ENCODE data around the gene ACSF2. TPM values are rescaled to one million over a fixed set of nuclear protein-coding genes. Genes with fewer than 3 reads are reported as not detected.

The ACSF2 gene
- total and polyA plus RNA-seq, 2 of the 13 experiments (the other 11 are each of a cell fraction or from before 2014, with no cell fraction given) = 87.3 to 109 TPM

GRCh38 chr17:50440172-50440837 lies 14.3 kb downstream of the ACSF2 start (continued):
- 0 out of 2 replicates have a peak, but pooled peaks have one; percentile 45 for TF ChIP-seq IRF2 (CRISPR knock-in tag; IDR thresholded peaks at IDR 0.05)
- TF ChIP-seq SRY (CRISPR knock-in tag; IDR thresholded peaks at IDR 0.05) = no peak
- TF ChIP-seq YEATS4 (CRISPR knock-in tag; IDR thresholded peaks at IDR 0.05; ENCODE audit: borderline replicate concordance) = 0 out of 2 replicates have a peak, but pooled peaks have one; percentile 28
- peak; percentile 77 for TF ChIP-seq GATAD2A (CRISPR knock-in tag; IDR thresholded peaks at IDR 0.05)
- no peak for TF ChIP-seq KLF6 (CRISPR knock-in tag; IDR thresholded peaks at IDR 0.05)
- TF ChIP-seq GPN1 (CRISPR knock-in tag; IDR thresholded peaks at IDR 0.05; ENCODE audit: borderline replicate concordance) = no peak
- TF ChIP-seq DBP (CRISPR knock-in tag; IDR thresholded peaks at IDR 0.05; ENCODE audit: not compliant biosample characterization) = no peak
- TF ChIP-seq ZNF326 (CRISPR knock-in tag; IDR thresholded peaks at IDR 0.05; ENCODE audit: borderline replicate concordance) = no peak
- peak; percentile 80 for TF ChIP-seq HNF4G (IDR thresholded peaks at IDR 0.05; ENCODE audit: borderline replicate concordance, low read depth, low read length)
- peak; percentile 67 for TF ChIP-seq HNF4G (CRISPR knock-in tag; IDR thresholded peaks at IDR 0.05; ENCODE audit: borderline replicate concordance, low read depth)
- peak; percentile 63; the same call in 1 of the 2 replicates for TF ChIP-seq HOXA9 (CRISPR knock-in tag; IDR thresholded peaks at IDR 0.05; ENCODE audit: borderline replicate concordance)
- TF ChIP-seq RXRB (CRISPR knock-in tag; IDR thresholded peaks at IDR 0.05; ENCODE audit: borderline replicate concordance) = peak; percentile 22; the same call in 1 of the 2 replicates
- TF ChIP-seq FOSL1 (CRISPR knock-in tag; IDR thresholded peaks at IDR 0.05; ENCODE audit: borderline replicate concordance) = peak; percentile 27; the same call in 1 of the 2 replicates
- no peak for TF ChIP-seq MAFG (CRISPR knock-in tag; IDR thresholded peaks at IDR 0.05)
- TF ChIP-seq CEBPG (CRISPR knock-in tag; IDR thresholded peaks at IDR 0.05) = peak; percentile 58; the same call in 1 of the 2 replicates
- TF ChIP-seq PHF21A (CRISPR knock-in tag; IDR thresholded peaks at IDR 0.05) = peak; percentile 58; the same call in 1 of the 2 replicates
- TF ChIP-seq ATF2 (CRISPR knock-in tag; IDR thresholded peaks at IDR 0.05) = no peak
- TF ChIP-seq NCOA5 (CRISPR knock-in tag; IDR thresholded peaks at IDR 0.05) = no peak
- TF ChIP-seq TAF15 (IDR thresholded peaks at IDR 0.05; ENCODE audit: low read depth, low read length, poor library complexity, severe bottlenecking) = no peak
- no peak for TF ChIP-seq SMARCE1 (IDR thresholded peaks at IDR 0.05; ENCODE audit: borderline replicate concordance)
- peak; percentile 53; the same call in 1 of the 2 replicates for TF ChIP-seq ZNF350 (CRISPR knock-in tag; IDR thresholded peaks at IDR 0.05; ENCODE audit: borderline replicate concordance, low read depth)
- peak; percentile 49; the same call in 1 of the 2 replicates for TF ChIP-seq THAP9 (CRISPR knock-in tag; IDR thresholded peaks at IDR 0.05; ENCODE audit: borderline replicate concordance)
- no peak for TF ChIP-seq ZNF841 (CRISPR knock-in tag; IDR thresholded peaks at IDR 0.05; ENCODE audit: borderline replicate concordance)
- TF ChIP-seq SIN3B (IDR thresholded peaks at IDR 0.05; ENCODE audit: low read length) = no peak
- no peak for TF ChIP-seq ZBTB21 (CRISPR knock-in tag; IDR thresholded peaks at IDR 0.05)
- no peak for TF ChIP-seq PBX2 (CRISPR knock-in tag; IDR thresholded peaks at IDR 0.05)

All from HepG2 (cell line).